ENCODE data around the gene FREM2. TPM values are rescaled to one million over a fixed set of nuclear protein-coding genes. Genes with fewer than 3 reads are reported as not detected.

The FREM2 gene
- total RNA-seq, 1 experiment from 2014 or later: not detected

DNA sequence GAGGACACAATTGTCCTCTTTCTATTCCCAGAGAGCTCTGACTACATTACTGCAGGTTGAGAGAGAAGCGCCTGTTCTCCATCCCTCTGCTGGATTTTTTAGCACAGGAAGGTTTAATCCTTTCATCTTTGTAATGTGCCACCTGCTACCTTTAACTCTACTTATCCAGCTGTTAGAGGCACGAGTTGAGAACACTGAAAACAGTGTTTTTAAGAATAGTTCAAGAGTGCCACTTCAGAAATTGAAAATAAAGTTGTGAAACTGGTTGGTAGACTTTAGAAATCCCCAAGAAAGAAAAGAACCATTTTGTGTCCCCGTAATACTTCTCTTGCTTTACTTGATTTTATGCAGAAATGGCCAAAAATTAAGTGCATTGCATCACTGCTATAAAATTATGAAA is 20.6 kb downstream of the FREM2 start:
- H3K27me3 Mint-ChIP-seq (ENCODE audit: insufficient read depth, unreplicated experiment): peaks cover 34% of the 10 kb centered on the region
- DNase-seq (ENCODE audit: unreplicated experiment): no peak
- H3K9me3 Mint-ChIP-seq (ENCODE audit: unreplicated experiment): no peaks in the 10 kb centered on the region
- H3K36me3 Mint-ChIP-seq (ENCODE audit: insufficient read depth, unreplicated experiment): no peaks in the 10 kb centered on the region
- H3K4me3 Mint-ChIP-seq (ENCODE audit: unreplicated experiment): no peak overlapping the region
- no TSS peak for BruUV-seq (replicated peaks)
- POLR2A ChIA-PET: interaction anchor here (0.7 kb wide), 1 partner anchor 48 kb away, joined by 3 read pairs; no protein-coding TSS in a partner anchor
- no peak for TF ChIP-seq CTCF (IDR thresholded peaks at IDR 0.05; ENCODE audit: unreplicated experiment)
- no peaks in the 10 kb centered on the region for H3K4me1 Mint-ChIP-seq (ENCODE audit: insufficient read depth, unreplicated experiment)
- intact Hi-C loops (cut with micrococcal nuclease): no loop called here
- CTCF ChIA-PET: interaction anchor here (0.6 to 1.2 kb wide), 3 partner anchors 57 to 1403 kb away, joined by 3 to 5 read pairs (median 5); no protein-coding TSS in a partner anchor
- H3K27ac Mint-ChIP-seq (ENCODE audit: low read depth, unreplicated experiment): no peak overlapping the region

- no peak for TF ChIP-seq CTCF (IDR thresholded peaks at IDR 0.05; ENCODE audit: unreplicated experiment)
- Mint-ChIP-seq H3K27me3 (ENCODE audit: insufficient read depth, unreplicated experiment) (peaks cover 18% of the 10 kb centered on the region), H3K9me3 (ENCODE audit: unreplicated experiment) (no peaks in the 10 kb centered on the region), H3K4me3 (ENCODE audit: unreplicated experiment) (no peak overlapping the region), H3K36me3 (ENCODE audit: insufficient read depth, unreplicated experiment) (no peaks in the 10 kb centered on the region), H3K27ac (ENCODE audit: low read depth, unreplicated experiment) (no peak overlapping the region), H3K4me1 (ENCODE audit: insufficient read depth, unreplicated experiment) (no peaks in the 10 kb centered on the region)
- no peak for DNase-seq (ENCODE audit: unreplicated experiment)
- CTCF ChIA-PET: interaction anchor here (0.6 kb wide), 1 partner anchor 19 kb away, joined by 3 read pairs; no protein-coding TSS in a partner anchor
- POLR2A ChIA-PET: no interaction called here
- no TSS peak for BruUV-seq (replicated peaks)
- intact Hi-C loops (cut with micrococcal nuclease): no loop called here
Observed at GRCh38 chr13:38713046-38713445, 26.2 kb downstream of the FREM2 start.

DNA sequence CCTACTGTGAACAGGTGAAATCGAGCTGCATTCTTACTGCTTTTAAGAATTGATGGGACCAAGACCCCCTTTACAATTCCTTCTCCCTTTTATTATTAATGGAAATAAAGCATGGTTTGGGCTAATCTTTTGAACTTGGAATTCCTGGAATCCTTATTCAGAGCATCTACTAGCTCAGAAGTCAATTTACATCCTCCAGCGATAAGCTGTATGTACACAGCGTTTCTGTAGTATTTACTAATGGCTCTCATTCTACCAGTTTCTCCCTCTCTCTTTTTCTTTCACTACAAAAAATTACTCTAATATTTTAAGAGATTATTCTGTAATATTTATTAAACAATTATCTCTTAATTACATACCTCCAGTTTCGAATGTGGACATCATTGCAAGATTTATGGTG is 31.5 kb downstream of the FREM2 start:
- CTCF ChIA-PET: interaction anchor here (1.4 kb wide), 1 partner anchor 33 kb away, joined by 4 read pairs; no protein-coding TSS in a partner anchor
- POLR2A ChIA-PET: no interaction called here
- H3K4me1 Mint-ChIP-seq (ENCODE audit: insufficient read depth, unreplicated experiment): no peaks in the 10 kb centered on the region

DNA sequence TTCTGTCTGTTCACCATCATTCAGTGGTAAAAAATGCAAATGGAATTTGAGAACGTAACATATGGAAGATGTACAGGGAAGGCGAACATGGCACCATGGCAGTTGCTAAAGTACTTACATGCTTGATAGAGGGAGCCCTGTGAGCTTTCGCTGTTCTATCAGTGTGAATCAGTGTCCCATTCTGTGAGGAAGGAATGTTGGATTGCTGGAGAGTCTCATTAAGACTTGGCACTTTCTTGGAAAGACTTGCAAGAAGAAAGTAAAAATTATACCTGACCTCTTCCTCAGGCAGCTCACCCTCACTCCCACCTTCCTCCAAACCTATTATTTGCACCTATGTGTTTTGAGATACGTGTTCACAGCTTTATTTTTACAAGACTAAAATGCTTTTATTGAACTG is 43.5 kb downstream of the FREM2 start:
- Mint-ChIP-seq H3K27ac (ENCODE audit: low read depth, unreplicated experiment) (no peak overlapping the region), H3K27me3 (ENCODE audit: insufficient read depth, unreplicated experiment) (peaks cover 38% of the 10 kb centered on the region), H3K9me3 (ENCODE audit: unreplicated experiment) (no peaks in the 10 kb centered on the region), H3K4me3 (ENCODE audit: unreplicated experiment) (no peak overlapping the region), H3K4me1 (ENCODE audit: insufficient read depth, unreplicated experiment) (no peaks in the 10 kb centered on the region), H3K36me3 (ENCODE audit: insufficient read depth, unreplicated experiment) (no peaks in the 10 kb centered on the region)
- POLR2A ChIA-PET: no interaction called here
- intact Hi-C loops (cut with micrococcal nuclease): no loop called here
- CTCF ChIA-PET: interaction anchor here (0.7 kb wide), 1 partner anchor 24 kb away, joined by 3 read pairs; no protein-coding TSS in a partner anchor
- TF ChIP-seq CTCF (IDR thresholded peaks at IDR 0.05; ENCODE audit: unreplicated experiment): no peak
- DNase-seq (ENCODE audit: unreplicated experiment): no peak
- no TSS peak for BruUV-seq (replicated peaks)

More for the DNA sequence above, 31.5 kb downstream of the FREM2 start:
- no peaks in the 10 kb centered on the region for H3K36me3 Mint-ChIP-seq (ENCODE audit: insufficient read depth, unreplicated experiment)
- H3K27ac Mint-ChIP-seq (ENCODE audit: low read depth, unreplicated experiment): no peak overlapping the region
- no peak overlapping the region for H3K4me3 Mint-ChIP-seq (ENCODE audit: unreplicated experiment)
- intact Hi-C loops (cut with micrococcal nuclease): no loop called here
- DNase-seq (ENCODE audit: unreplicated experiment): no peak
- no TSS peak for BruUV-seq (replicated peaks)
- peaks cover 33% of the 10 kb centered on the region for H3K27me3 Mint-ChIP-seq (ENCODE audit: insufficient read depth, unreplicated experiment)
- no peaks in the 10 kb centered on the region for H3K9me3 Mint-ChIP-seq (ENCODE audit: unreplicated experiment)
- TF ChIP-seq CTCF (IDR thresholded peaks at IDR 0.05; ENCODE audit: unreplicated experiment): no peak

All from MCF 10A (cell line).